Activated CD4-positive, alpha-beta T cell treated with anti-CD3 and anti-CD28 coated beads for 1 hour (primary cell): ENCODE data around the gene POMGNT2.

Experiments
- DNase-seq: peaks from one replicate; pipeline ENCODE4 v3.0.0-alpha.2; 2020

POMGNT2 gene

GRCh38 chr3:43105596-43106292 lies at the start of gene POMGNT2:
TSS of gene POMGNT2 (minus strand) at chr3:43106079. CDS start at chr3:43081431, 24,648 bp downstream.
- peak; percentile 81 for DNase-seq

GRCh38 chr3:43154980-43155379 lies 49.1 kb upstream of the POMGNT2 start:
- no peak for DNase-seq

GRCh38 chr3:43153216-43154083 lies 47.6 kb upstream of the POMGNT2 start:
- DNase-seq = no peak

GRCh38 chr3:43152649-43153048 lies 46.8 kb upstream of the POMGNT2 start:
- DNase-seq = no peak

- no peak for DNase-seq
Observed at GRCh38 chr3:43148033-43148432, 42.2 kb upstream of the POMGNT2 start.

- no peak for DNase-seq
Observed at GRCh38 chr3:43146599-43146998, 40.7 kb upstream of the POMGNT2 start.

GRCh38 chr3:43144761-43145490 lies 39.0 kb upstream of the POMGNT2 start:
- no peak for DNase-seq

GRCh38 chr3:43142472-43142871 lies 36.6 kb upstream of the POMGNT2 start:
- DNase-seq = no peak

- no peak for DNase-seq
Observed at GRCh38 chr3:43138488-43139231, 32.8 kb upstream of the POMGNT2 start.

- DNase-seq = no peak
Observed at GRCh38 chr3:43132870-43133636, 27.2 kb upstream of the POMGNT2 start.

GRCh38 chr3:43132193-43132592 lies 26.3 kb upstream of the POMGNT2 start:
- DNase-seq = no peak

- DNase-seq = no peak
Observed at GRCh38 chr3:43128464-43128863, 22.6 kb upstream of the POMGNT2 start.

GRCh38 chr3:43126536-43126935 lies 20.7 kb upstream of the POMGNT2 start:
- no peak for DNase-seq

GRCh38 chr3:43123895-43124294 lies 18.0 kb upstream of the POMGNT2 start:
- DNase-seq = no peak

GRCh38 chr3:43120937-43121336 lies 15.1 kb upstream of the POMGNT2 start:
- no peak for DNase-seq

- no peak for DNase-seq
Observed at GRCh38 chr3:43117257-43117656, 11.4 kb upstream of the POMGNT2 start.

GRCh38 chr3:43113671-43114070 lies 7.8 kb upstream of the POMGNT2 start:
- no peak for DNase-seq

GRCh38 chr3:43106293-43106628 lies 382 bp upstream of the POMGNT2 start:
- DNase-seq = no peak

GRCh38 chr3:43104660-43105595 lies 951 bp downstream of the POMGNT2 start:
- DNase-seq = no peak

GRCh38 chr3:43104039-43104438 lies 1.8 kb downstream of the POMGNT2 start:
- DNase-seq = no peak
